NOMO-1 treated with dmso at 0.1 percent for 144 hours (cell line): ENCODE data around the gene KLK10.

Experiments used
- DNase-seq: peaks from one replicate; lab custom pipeline; 2025; ENCODE audit not compliant: unreplicated experiment; lab: John Stamatoyannopoulos, UW

Gene KLK10, protein sequence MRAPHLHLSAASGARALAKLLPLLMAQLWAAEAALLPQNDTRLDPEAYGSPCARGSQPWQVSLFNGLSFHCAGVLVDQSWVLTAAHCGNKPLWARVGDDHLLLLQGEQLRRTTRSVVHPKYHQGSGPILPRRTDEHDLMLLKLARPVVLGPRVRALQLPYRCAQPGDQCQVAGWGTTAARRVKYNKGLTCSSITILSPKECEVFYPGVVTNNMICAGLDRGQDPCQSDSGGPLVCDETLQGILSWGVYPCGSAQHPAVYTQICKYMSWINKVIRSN

DNA sequence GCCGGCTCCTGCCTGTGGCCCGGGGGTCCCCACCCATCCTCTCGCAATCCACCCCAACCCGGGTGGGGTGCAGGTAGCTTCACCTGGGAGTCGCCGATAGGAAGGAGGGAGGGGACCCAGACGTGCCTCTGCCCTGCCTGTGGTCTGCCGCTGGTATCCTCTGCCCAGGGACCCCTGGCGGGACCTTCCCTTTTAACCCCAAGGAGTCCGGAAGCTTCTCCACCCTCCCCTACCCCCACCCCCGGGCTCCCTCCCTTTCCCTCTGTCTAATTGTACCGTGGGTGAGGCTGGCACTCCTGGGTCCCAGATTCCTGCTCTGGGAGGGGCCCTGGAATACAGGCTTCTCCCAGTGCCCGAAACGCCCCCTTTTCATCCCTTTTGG is at the start of gene KLK10:
Gene KLK10 (minus strand): TSS at position 166 of the 382 bp plus-strand sequence. CDS start 579 bp downstream, outside the sequence.
- no peak for DNase-seq

GRCh38 chr19:51066393-51067186 is 47.1 kb upstream of the KLK10 start:
- DNase-seq = no peak

DNA sequence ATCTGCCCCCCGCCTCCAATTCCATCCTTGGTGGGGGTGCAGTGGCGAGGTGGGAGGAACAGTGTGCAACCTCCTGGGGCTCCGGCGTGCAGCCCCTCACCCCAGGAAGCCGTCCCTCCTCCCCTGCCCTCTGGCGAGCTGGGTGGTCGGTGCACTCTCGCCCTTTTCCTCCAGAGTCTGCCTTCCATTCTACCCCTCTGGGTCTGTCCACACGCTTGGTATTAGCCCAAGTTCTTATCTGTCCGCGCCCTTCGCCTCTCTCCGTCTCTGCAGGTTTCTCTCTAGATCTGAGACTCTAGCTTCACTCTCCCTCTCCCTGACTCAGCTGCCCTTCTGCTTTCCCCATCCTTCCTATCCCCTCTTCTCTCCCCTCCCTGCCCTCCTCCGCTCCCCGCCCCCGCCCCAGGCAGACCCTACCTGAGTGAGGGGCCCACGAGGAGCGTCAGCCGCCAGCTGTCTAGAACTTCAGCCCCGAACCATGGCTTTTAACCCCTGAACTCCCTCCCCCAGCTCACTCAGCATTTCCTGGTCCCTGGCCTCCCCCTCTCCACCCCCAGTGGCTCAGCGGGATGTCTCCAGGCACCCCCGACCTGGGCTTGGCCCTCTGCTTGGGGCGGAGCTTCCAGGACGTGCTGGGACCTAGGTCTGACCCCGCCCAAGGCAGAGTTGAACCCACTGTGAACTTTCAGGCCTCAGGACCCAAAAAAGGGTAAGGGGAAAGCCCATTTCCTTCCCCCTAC is 45.9 kb upstream of the KLK10 start:
- DNase-seq = no peak

GRCh38 chr19:51064534-51065220 is 45.2 kb upstream of the KLK10 start, which contains the start of gene KLK13:
TSS of gene KLK13 (minus strand) at chr19:51065092. CDS start at chr19:51065067, 25 bp downstream.
- DNase-seq = no peak

- DNase-seq = no peak
Measured at GRCh38 chr19:51063664-51064063, 44.2 kb upstream of the KLK10 start.

GRCh38 chr19:51060973-51061372 is 41.5 kb upstream of the KLK10 start:
- DNase-seq = no peak

- DNase-seq = no peak
Measured at GRCh38 chr19:51060336-51060735, 40.8 kb upstream of the KLK10 start.

DNA sequence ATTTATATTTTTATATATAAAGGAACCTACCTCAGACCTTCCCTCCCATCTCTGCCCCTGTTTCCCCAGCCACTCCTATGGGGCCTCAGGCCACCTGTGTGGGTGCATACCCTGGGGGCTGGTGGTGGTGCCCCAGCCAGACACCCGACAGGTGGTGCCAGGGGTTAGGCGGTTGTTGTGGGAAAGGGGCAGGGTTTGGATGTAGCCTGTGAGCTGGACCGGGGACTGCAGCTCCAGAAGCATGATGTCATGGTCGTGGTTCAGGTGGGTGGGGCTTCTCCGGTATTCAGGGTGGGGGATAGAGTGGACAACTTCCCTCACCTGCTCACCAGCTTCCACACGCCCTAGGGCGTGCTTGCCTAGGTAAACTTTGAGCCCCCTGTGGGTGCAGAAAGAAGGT is 40.2 kb upstream of the KLK10 start:
- no peak for DNase-seq

DNA sequence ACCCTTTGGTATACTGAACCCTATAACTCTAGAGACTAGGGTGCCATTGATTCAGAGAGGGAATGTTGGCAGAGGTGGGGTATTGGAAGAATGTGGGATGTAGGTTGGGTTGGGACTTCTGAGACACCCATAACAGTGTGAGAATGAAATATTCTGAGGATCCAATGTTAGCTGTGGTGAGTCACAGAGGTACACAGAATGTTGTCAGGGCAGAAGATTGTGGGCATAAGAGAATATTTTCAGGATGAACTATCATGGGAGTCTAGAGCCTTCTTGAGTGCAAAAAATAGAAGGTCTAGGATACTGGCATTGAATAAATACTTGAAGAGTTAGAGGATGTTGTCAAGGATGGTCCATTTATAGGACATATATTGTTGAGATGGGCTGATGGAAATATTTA is 36.4 kb upstream of the KLK10 start:
- no peak for DNase-seq

GRCh38 chr19:51047031-51047335 is 27.5 kb upstream of the KLK10 start:
- no peak for DNase-seq

- no peak for DNase-seq
Measured at GRCh38 chr19:51044327-51044726, 24.8 kb upstream of the KLK10 start.

GRCh38 chr19:51043497-51043896 is 24.0 kb upstream of the KLK10 start:
- no peak for DNase-seq

DNA sequence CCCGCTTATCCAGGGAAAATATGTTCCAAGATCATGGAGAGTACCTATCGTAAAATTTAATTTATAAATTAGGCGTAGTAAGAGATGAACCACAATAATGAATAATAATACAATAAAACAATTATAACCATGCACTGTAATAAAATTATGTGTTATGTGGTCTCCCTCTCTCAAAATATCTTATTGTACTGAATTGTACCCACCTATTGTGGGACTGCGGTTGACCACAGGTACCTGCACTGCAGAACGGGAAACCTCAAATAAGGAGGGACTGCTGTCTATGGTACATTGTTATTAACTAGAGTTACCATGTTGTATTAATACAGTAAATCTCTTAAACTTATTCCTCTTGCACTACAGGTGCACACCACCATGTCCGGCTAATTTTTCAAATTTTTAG is 20.6 kb upstream of the KLK10 start:
- DNase-seq = no peak

DNA sequence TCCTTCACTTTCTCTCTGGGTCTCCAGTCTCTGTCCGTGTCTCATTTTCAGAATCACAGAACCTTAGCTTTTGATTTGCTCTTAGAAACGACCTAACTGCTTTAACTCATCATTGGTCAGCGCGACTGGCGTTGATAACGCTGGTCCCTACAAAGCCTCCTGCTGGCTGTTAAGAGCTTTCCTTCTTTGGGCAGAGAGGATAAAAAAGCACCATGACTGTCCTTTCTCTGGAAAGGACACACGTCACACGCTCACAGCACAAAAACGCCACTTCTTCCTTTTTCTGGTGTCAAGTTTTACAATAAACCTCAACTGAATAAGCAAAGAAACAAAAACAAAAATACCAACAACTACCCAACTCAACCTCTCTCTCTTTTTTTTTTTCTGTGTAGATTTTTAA is 17.0 kb upstream of the KLK10 start:
- no peak for DNase-seq

DNA sequence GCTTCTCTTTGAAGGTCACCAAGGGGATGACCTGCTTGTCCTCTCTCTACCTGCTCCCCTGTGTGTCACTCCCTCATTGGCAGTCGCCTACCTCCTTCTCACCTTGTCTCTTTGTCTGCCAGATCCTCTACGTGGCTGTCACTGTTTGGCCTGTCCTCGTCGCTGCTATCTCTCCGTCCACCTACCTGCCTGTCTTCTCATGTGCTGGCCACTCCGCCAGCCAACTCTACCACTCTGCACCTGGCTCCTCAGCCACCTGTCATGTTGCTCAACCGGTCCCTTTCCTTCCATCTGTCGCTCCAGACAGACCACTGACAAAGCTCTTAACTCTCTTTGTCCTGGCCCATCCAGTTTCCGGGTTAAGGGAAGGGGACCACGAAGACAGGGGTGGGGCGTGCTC is 15.2 kb upstream of the KLK10 start, which contains the start of gene KLK12:
Gene KLK12 (minus strand): TSS at position 299 of the 400 bp plus-strand sequence. CDS start 381 bp downstream, outside the sequence.
- DNase-seq = no peak

- no peak for DNase-seq
Measured at GRCh38 chr19:51031880-51032225, 12.3 kb upstream of the KLK10 start.

DNA sequence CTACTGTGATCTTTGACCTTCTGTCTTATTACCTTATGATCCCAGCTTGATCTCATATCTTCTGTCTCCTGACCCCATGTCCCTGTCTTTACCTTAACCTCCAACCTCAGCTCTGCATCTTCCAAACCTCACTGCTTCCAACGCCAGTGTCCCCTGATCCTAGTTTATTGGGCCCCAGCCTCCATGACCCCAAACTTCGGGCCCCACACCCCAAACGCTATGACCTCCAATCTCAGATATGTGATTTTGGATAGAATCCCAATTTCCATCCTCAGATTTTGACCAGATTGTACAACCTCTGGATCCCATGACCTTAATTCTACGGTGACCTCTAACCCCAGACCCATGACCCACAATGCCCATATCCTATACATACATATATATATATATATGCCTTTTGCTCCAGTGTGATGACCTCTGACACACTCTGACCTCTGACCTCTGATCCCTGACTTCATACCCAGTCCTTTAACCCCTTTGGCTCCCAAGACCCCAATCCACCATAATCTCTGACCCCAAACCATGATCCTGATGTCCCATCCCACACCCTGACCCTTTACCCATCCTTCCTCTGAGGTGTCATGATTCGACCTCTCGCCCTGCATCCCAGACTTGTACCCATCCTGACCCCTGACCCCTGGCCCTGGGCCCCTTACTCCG is 11.8 kb upstream of the KLK10 start:
- DNase-seq = no peak

GRCh38 chr19:51030631-51031030 is 11.1 kb upstream of the KLK10 start:
- no peak for DNase-seq

GRCh38 chr19:51029718-51030117 is 10.2 kb upstream of the KLK10 start:
- no peak for DNase-seq

GRCh38 chr19:51027873-51028272 is 8.4 kb upstream of the KLK10 start:
- no peak for DNase-seq
